H1 (cell line): ENCODE results near the gene CLBA1.
"Not testable (repeated sequence)": the region's sequence is repeated elsewhere in the genome, so short reads cannot be mapped to it uniquely, and the experiment has no call there.

Experiments
- BACH1 ChIP-seq: IDR thresholded peaks from 2 replicates; pipeline ENCODE4 v1.6.1; 2012; ENCODE audit warnings: low read length, improper control_type of control experiment
- EP300 ChIP-seq, 2 experiments: IDR thresholded peaks; 1 replicate in 1 of 2; 2 replicates in 1 of 2; pipeline ENCODE4 v1.6.1; 2011 to 2012; ENCODE audit warnings: low read depth in 2 of 2, low read length in 2 of 2, mild to moderate bottlenecking in 2 of 2, borderline replicate concordance in 1 of 2, inconsistent platforms in 1 of 2, moderate library complexity in 1 of 2
- MAFK ChIP-seq: IDR thresholded peaks from 2 replicates; pipeline ENCODE4 v1.6.1; 2012; ENCODE audit warnings: low read depth, mild to moderate bottlenecking, improper control_type of control experiment, low read length
- SP2 ChIP-seq: IDR thresholded peaks from 2 replicates; pipeline ENCODE4 v1.6.1; 2012; ENCODE audit warnings: mild to moderate bottlenecking, low read length, inconsistent platforms
- TF ChIP-seq, protein P1 (sequence below), 3 experiments: IDR thresholded peaks; 1 replicate in 2 of 3; 2 replicates in 1 of 3; pipeline versions ENCODE4 v1.5.1 to v1.6.1; 2011; ENCODE audit warnings: low read length in 3 of 3, mild to moderate bottlenecking in 3 of 3, inconsistent platforms in 2 of 3, low read depth in 1 of 3, moderate library complexity in 1 of 3; ENCODE audit not compliant: insufficient read depth in 1 of 3; ENCODE audit errors: control extremely low read depth in 1 of 3
- TF ChIP-seq, protein P2 (sequence below): IDR thresholded peaks from 2 replicates; pipeline ENCODE4 v1.6.1; 2012; ENCODE audit warnings: low read length, inconsistent platforms

DNA sequence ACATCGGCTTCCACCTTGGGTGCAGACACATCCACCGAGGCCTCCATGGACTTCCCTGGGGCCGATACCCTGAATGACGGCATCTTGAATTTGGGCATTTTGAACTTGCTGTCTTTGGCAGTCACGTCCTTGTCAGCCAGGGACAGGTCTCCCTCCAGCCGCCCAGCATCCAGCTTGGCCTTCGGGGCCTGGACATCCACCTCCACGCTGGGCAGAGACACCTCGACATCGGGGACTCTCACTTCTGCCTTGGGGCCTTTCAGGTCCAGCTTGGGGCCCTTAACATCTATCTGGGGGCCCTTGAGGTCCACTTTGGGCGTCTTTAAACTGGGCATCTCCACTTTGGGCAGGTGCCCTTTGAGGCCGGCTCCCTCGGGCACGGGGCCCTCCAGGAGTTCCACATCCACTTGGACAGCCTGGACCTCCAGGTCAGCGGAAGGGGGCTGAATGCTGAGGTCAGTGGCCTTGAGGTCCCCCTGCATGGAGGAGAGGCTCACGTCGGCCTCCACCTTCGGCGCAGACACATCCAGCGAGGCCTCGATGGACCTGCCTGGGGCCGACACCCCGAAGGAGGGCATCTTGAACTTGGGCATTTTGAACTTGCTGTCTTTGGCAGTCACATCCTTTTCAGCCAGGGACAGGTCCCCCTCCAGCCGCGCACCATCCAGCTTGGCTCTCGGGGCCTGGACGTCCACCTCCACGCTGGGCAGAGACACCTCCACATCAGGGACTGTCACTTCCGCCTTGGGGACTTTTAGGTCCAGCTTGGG lies 41.0 kb upstream of the CLBA1 start:
- TF ChIP-seq, protein P1, sequence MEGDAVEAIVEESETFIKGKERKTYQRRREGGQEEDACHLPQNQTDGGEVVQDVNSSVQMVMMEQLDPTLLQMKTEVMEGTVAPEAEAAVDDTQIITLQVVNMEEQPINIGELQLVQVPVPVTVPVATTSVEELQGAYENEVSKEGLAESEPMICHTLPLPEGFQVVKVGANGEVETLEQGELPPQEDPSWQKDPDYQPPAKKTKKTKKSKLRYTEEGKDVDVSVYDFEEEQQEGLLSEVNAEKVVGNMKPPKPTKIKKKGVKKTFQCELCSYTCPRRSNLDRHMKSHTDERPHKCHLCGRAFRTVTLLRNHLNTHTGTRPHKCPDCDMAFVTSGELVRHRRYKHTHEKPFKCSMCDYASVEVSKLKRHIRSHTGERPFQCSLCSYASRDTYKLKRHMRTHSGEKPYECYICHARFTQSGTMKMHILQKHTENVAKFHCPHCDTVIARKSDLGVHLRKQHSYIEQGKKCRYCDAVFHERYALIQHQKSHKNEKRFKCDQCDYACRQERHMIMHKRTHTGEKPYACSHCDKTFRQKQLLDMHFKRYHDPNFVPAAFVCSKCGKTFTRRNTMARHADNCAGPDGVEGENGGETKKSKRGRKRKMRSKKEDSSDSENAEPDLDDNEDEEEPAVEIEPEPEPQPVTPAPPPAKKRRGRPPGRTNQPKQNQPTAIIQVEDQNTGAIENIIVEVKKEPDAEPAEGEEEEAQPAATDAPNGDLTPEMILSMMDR (IDR thresholded peaks at IDR 0.05; ENCODE audit: control extremely low read depth in 1 of 3, insufficient read depth in 1 of 3, low read depth in 1 of 3, low read length in 3 of 3): not testable (repeated sequence)
- TF ChIP-seq, protein P2, sequence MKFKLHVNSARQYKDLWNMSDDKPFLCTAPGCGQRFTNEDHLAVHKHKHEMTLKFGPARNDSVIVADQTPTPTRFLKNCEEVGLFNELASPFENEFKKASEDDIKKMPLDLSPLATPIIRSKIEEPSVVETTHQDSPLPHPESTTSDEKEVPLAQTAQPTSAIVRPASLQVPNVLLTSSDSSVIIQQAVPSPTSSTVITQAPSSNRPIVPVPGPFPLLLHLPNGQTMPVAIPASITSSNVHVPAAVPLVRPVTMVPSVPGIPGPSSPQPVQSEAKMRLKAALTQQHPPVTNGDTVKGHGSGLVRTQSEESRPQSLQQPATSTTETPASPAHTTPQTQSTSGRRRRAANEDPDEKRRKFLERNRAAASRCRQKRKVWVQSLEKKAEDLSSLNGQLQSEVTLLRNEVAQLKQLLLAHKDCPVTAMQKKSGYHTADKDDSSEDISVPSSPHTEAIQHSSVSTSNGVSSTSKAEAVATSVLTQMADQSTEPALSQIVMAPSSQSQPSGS: not testable (repeated sequence)
- TF ChIP-seq SP2; MAFK; EP300 (IDR thresholded peaks at IDR 0.05; ENCODE audit: borderline replicate concordance in 1 of 2, low read depth in 2 of 2, low read length in 2 of 2); BACH1: not testable (repeated sequence)
